ENCODE data around the gene AGAP1. TPM values are rescaled to one million over a fixed set of nuclear protein-coding genes. Genes with fewer than 3 reads are reported as not detected.

AGAP1 gene
- total RNA-seq, 2 donors from 2014 or later = 16.1 to 40.1 TPM

GRCh38 chr2:236015171-236015570, 521.3 kb downstream of the AGAP1 start:
- TF ChIP-seq CTCF (IDR thresholded peaks at IDR 0.05) (no peak), POLR2A (IDR thresholded peaks at IDR 0.05) (no peak), POLR2AphosphoS5 (IDR thresholded peaks at IDR 0.05) (no peak)
- no peaks in the 10 kb centered on the region for H3K36me3 ChIP-seq
- intact Hi-C loops (cut with DNase I) = no loop called here
- WGBS = 69% methylated on average over 6 of the region's 6 CpGs
- no peaks in the 10 kb centered on the region for H3K9me3 ChIP-seq
- H3K4me3 ChIP-seq = no peak overlapping the region
- no peaks in the 10 kb centered on the region for H3K4me1 ChIP-seq (replicated peaks)
- H3K27ac ChIP-seq = no peak overlapping the region
- DNase-seq (ENCODE audit: low spot score) = no peak
- H3K27me3 ChIP-seq (replicated peaks; ENCODE audit: insufficient read depth) = no peaks in the 10 kb centered on the region

GRCh38 chr2:236016496-236016895, 522.7 kb downstream of the AGAP1 start:
- Histone ChIP-seq H3K36me3 (no peaks in the 10 kb centered on the region), H3K27me3 (replicated peaks; ENCODE audit: insufficient read depth) (no peaks in the 10 kb centered on the region), H3K27ac (no peak overlapping the region), H3K4me1 (replicated peaks) (no peaks in the 10 kb centered on the region), H3K4me3 (no peak overlapping the region), H3K9me3 (no peaks in the 10 kb centered on the region)
- intact Hi-C loops (cut with DNase I) = no loop called here
- DNase-seq (ENCODE audit: low spot score) = no peak
- WGBS = 90% methylated on average over 4 of the region's 4 CpGs
- no peak for TF ChIP-seq POLR2AphosphoS5 (IDR thresholded peaks at IDR 0.05)
- no peak for TF ChIP-seq CTCF (IDR thresholded peaks at IDR 0.05)
- TF ChIP-seq POLR2A (IDR thresholded peaks at IDR 0.05) = no peak

GRCh38 chr2:236017446-236017845, 523.6 kb downstream of the AGAP1 start:
- H3K4me1 ChIP-seq (replicated peaks) = no peaks in the 10 kb centered on the region
- no peak overlapping the region for H3K4me3 ChIP-seq
- WGBS = 93% methylated on average over 3 of the region's 3 CpGs
- no peaks in the 10 kb centered on the region for H3K27me3 ChIP-seq (replicated peaks; ENCODE audit: insufficient read depth)
- H3K36me3 ChIP-seq = no peaks in the 10 kb centered on the region
- no peak for DNase-seq (ENCODE audit: low spot score)
- H3K27ac ChIP-seq = no peak overlapping the region
- TF ChIP-seq CTCF (IDR thresholded peaks at IDR 0.05) (no peak), POLR2AphosphoS5 (IDR thresholded peaks at IDR 0.05) (no peak), POLR2A (IDR thresholded peaks at IDR 0.05) (no peak)
- no peaks in the 10 kb centered on the region for H3K9me3 ChIP-seq
- intact Hi-C loops (cut with DNase I) = no loop called here

GRCh38 chr2:236019434-236019833, 525.6 kb downstream of the AGAP1 start:
- DNase-seq (ENCODE audit: low spot score) = no peak
- intact Hi-C loops (cut with DNase I) = no loop called here
- H3K9me3 ChIP-seq = no peaks in the 10 kb centered on the region
- 98% methylated on average over 8 of the region's 8 CpGs for WGBS
- TF ChIP-seq POLR2AphosphoS5 (IDR thresholded peaks at IDR 0.05) = no peak
- TF ChIP-seq CTCF (IDR thresholded peaks at IDR 0.05) = no peak
- no peak for TF ChIP-seq POLR2A (IDR thresholded peaks at IDR 0.05)
- no peak overlapping the region for H3K27ac ChIP-seq
- H3K36me3 ChIP-seq = no peaks in the 10 kb centered on the region
- H3K27me3 ChIP-seq (replicated peaks; ENCODE audit: insufficient read depth) = no peaks in the 10 kb centered on the region
- H3K4me1 ChIP-seq (replicated peaks) = no peaks in the 10 kb centered on the region
- H3K4me3 ChIP-seq = no peak overlapping the region

GRCh38 chr2:236021499-236022057, 527.7 kb downstream of the AGAP1 start:
- Histone ChIP-seq H3K27me3 (replicated peaks; ENCODE audit: insufficient read depth) (no peaks in the 10 kb centered on the region), H3K36me3 (no peaks in the 10 kb centered on the region), H3K9me3 (no peaks in the 10 kb centered on the region), H3K27ac (no peak overlapping the region), H3K4me3 (no peak overlapping the region), H3K4me1 (replicated peaks) (no peaks in the 10 kb centered on the region)
- intact Hi-C loops (cut with DNase I) = no loop called here
- WGBS = 97% methylated on average over 14 of the region's 14 CpGs
- DNase-seq (ENCODE audit: low spot score) = no peak
- TF ChIP-seq CTCF (IDR thresholded peaks at IDR 0.05) = no peak
- TF ChIP-seq POLR2AphosphoS5 (IDR thresholded peaks at IDR 0.05) = no peak
- no peak for TF ChIP-seq POLR2A (IDR thresholded peaks at IDR 0.05)
